LNCAP (cell line): ENCODE data around the gene ZSCAN12.
A peak's percentile ranks its signal among the peaks of the same experiment; 100 is the strongest.

Source experiments
- CTCF ChIP-seq: fragments of 450-650 bp; IDR thresholded peaks from 2 replicates; pipeline ENCODE4 v1.5.1; 2017; ENCODE audit warnings: mild to moderate bottlenecking

The ZSCAN12 gene

GRCh38 chr6:28370440-28370839, 29.1 kb downstream of the ZSCAN12 start:
- TF ChIP-seq CTCF, result no peak

- no peak for TF ChIP-seq CTCF
Observed at GRCh38 chr6:28369463-28369862, 30.1 kb downstream of the ZSCAN12 start.

- TF ChIP-seq CTCF, result no peak
Observed at GRCh38 chr6:28368522-28368921, 31.0 kb downstream of the ZSCAN12 start.

GRCh38 chr6:28360961-28361360, 38.6 kb downstream of the ZSCAN12 start:
- no peak for TF ChIP-seq CTCF

GRCh38 chr6:28357036-28357435, 42.5 kb downstream of the ZSCAN12 start:
- no peak for TF ChIP-seq CTCF

GRCh38 chr6:28356666-28357020, 42.9 kb downstream of the ZSCAN12 start:
- no peak for TF ChIP-seq CTCF

- TF ChIP-seq CTCF, result peak; percentile 59
Observed at GRCh38 chr6:28355743-28356665, 43.5 kb downstream of the ZSCAN12 start.
